Measurements from ENCODE around the gene BTBD10.
A peak's percentile ranks its signal among the peaks of the same experiment; 100 is the strongest.

The BTBD10 gene

DNA sequence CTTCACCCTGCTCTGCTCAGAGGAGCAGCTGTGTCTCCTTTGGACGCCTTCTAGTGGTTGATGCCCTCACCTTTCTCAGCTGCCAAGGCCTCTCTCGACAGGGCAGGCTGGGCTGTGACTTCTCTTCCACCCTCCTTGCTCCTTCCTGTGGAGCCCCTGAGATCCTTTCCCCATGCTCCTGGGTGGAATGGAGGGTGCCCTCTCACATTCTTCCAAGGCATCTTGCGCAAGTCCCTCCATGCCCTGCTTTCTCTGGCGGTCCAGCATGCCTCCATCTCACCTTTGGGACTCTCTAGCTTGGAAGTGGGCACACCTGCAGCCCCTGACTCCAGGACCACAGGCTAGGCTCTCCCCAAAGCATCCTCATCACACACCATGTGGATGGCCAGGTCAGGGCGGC, 116.6 kb downstream of the BTBD10 start:
- TF ChIP-seq, protein P1, sequence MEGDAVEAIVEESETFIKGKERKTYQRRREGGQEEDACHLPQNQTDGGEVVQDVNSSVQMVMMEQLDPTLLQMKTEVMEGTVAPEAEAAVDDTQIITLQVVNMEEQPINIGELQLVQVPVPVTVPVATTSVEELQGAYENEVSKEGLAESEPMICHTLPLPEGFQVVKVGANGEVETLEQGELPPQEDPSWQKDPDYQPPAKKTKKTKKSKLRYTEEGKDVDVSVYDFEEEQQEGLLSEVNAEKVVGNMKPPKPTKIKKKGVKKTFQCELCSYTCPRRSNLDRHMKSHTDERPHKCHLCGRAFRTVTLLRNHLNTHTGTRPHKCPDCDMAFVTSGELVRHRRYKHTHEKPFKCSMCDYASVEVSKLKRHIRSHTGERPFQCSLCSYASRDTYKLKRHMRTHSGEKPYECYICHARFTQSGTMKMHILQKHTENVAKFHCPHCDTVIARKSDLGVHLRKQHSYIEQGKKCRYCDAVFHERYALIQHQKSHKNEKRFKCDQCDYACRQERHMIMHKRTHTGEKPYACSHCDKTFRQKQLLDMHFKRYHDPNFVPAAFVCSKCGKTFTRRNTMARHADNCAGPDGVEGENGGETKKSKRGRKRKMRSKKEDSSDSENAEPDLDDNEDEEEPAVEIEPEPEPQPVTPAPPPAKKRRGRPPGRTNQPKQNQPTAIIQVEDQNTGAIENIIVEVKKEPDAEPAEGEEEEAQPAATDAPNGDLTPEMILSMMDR (IDR thresholded peaks at IDR 0.05; ENCODE audit: low read depth, low read length), result no peak
- no peak for DNase-seq (ENCODE audit: low read depth in 2 of 2)
- no peak overlapping the region for H3K4me3 ChIP-seq (replicated peaks in 1 of 2; ENCODE audit: low read depth in 2 of 2, low read length in 2 of 2)

DNA sequence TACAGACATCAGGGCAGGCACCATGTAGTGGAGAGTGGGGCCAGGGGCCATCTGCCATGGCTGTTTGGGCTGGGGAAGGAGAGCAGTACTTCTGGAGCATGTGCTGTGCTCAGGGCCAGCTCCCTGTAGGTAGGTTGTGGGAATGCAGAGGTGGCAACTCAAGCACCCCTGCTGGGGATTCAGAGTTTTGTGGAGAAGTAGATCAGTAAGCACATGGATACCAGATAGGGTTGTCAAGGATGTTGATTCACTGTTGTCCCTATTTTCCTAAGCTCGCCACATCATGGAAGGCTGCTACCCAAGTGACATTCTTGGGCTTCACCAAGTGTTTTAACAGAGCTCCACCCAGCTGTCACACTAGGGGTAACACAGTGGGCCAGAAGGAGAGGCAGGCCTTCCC, 118.2 kb downstream of the BTBD10 start:
- no peak for DNase-seq (ENCODE audit: low read depth in 2 of 2)
- H3K4me3 ChIP-seq (replicated peaks in 1 of 2; ENCODE audit: low read depth in 2 of 2, low read length in 2 of 2), result no peak overlapping the region
- TF ChIP-seq, protein P1 (IDR thresholded peaks at IDR 0.05; ENCODE audit: low read depth, low read length), result no peak

GRCh38 chr11:13343931-13344717, 118.9 kb downstream of the BTBD10 start:
- TF ChIP-seq, protein P1 (IDR thresholded peaks at IDR 0.05; ENCODE audit: low read depth, low read length), result peak; percentile 85
- peak; percentile 84 to 86 for DNase-seq (ENCODE audit: low read depth in 2 of 2)
- H3K4me3 ChIP-seq (replicated peaks in 1 of 2; ENCODE audit: low read depth in 2 of 2, low read length in 2 of 2), result no peak overlapping the region

DNA sequence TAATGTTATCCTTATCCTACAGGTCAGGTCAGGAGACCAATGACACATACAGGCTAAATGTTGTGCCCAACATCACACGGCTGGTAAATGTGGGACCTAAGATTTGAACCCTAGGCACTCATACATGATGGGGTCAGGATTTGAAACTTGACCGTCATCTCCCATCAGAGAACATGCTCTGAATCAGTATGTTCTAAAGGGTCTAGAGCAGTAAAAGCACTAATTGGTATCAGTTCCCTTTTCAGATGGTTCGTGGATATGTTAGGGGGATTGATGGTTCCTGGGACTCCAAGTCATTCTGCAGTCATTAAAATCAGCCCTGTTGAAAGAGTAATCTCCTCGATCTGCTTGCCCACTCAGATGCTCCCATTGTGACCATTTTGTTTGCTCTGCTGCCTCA, 120.0 kb downstream of the BTBD10 start:
- TF ChIP-seq, protein P1 (IDR thresholded peaks at IDR 0.05; ENCODE audit: low read depth, low read length), result no peak
- H3K4me3 ChIP-seq (replicated peaks in 1 of 2; ENCODE audit: low read depth in 2 of 2, low read length in 2 of 2), result no peak overlapping the region
- no peak for DNase-seq (ENCODE audit: low read depth in 2 of 2)

GRCh38 chr11:13341026-13341425, 122.0 kb downstream of the BTBD10 start:
- TF ChIP-seq, protein P1 (IDR thresholded peaks at IDR 0.05; ENCODE audit: low read depth, low read length), result no peak
- DNase-seq (ENCODE audit: low read depth in 2 of 2), result no peak
- H3K4me3 ChIP-seq (replicated peaks in 1 of 2; ENCODE audit: low read depth in 2 of 2, low read length in 2 of 2), result no peak overlapping the region

GRCh38 chr11:13339195-13340153, 123.5 kb downstream of the BTBD10 start:
- DNase-seq (ENCODE audit: low read depth in 2 of 2), result peak; percentile 93 to 96
- no peak overlapping the region for H3K4me3 ChIP-seq (replicated peaks in 1 of 2; ENCODE audit: low read depth in 2 of 2, low read length in 2 of 2)
- TF ChIP-seq, protein P1 (IDR thresholded peaks at IDR 0.05; ENCODE audit: low read depth, low read length), result no peak
